NCI-H2227 (cell line): ENCODE data around the gene GCLM.

Experiments used
- DNase-seq: peaks from one replicate; lab custom pipeline; 2025; ENCODE audit not compliant: unreplicated experiment; lab: John Stamatoyannopoulos, UW

The GCLM gene

GRCh38 chr1:93847811-93848288 is 61.4 kb downstream of the GCLM start:
- peak; percentile 86 for DNase-seq

DNA sequence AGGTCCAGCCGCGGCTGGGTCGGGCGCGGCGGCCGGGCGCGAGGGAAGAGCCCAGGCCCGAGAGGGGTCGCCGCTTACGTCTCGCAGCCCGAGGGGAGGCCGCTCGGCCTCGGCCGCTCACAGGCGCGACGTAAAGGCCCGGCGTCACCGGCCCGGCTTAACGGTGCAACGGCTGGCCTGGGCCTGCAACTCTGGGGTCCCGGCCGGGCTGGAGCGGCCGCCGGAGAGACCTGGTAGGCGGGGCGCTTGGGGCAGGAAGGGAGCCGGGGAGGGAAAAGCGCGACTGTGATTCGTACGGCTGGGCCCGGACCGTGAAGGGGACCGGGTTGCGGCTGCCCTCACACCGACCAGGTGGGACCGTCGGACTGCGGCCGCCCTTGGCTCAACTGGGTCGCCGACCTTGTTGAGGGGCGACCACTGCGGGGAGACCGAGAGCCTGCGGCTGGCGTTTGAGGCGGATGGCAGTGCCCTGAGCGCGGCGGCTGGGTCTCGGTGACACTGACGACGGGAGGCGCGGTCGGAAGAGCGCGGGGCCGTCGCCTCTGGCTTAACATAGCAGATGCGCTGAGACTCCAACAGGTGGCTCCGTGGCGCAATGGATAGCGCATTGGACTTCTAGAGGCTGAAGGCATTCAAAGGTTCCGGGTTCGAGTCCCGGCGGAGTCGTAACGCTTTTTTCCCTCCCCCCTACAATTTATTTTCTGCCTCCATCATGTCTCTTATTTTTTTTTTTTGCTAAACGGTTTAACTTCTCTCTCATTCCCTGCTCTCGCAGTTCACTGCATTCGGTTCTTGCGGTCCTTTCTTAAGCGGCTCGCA is 62.0 kb downstream of the GCLM start:
- DNase-seq, result peak; percentile 95

- DNase-seq, result peak; percentile 95
Measured at GRCh38 chr1:93846206-93846991, 62.8 kb downstream of the GCLM start.

GRCh38 chr1:93845538-93846205 is 63.6 kb downstream of the GCLM start:
- DNase-seq, result peak; percentile 61

DNA sequence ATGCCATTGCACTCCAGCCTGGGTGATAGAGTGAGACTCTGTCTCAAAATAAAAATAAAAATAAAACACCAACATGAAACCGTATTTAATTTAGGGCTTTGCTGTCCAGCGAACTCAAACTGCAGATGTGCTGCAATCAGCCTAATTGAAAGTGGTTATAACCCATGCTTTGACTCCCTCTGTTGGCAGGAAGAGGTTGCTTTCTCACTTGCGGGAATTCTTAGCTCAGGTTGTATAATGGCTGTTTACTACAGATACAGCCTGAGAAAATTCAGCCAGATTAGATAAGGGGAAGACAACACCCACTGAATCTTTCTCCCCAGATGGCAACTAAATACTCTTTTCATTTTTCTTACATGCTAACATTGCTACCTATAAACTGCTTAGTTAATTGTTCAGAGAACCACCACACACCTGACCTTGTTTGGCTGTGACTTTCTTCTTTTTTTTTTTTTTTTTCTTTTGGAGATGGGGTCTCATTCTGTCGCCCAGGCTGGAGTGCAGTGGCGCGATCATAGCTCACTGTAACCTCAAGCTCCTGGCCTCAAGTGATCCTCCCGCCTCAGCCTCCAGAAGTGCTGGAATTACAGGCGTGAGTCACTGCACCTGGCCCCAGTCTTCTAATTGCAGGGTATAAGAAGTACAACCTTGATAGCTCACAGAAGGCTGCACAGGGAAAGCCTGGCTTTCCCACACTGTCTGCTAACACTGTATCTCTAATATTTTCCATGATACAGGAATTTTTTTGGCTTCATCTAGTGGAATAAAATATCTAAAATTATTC is 64.8 kb downstream of the GCLM start:
- peak; percentile 81 for DNase-seq

DNA sequence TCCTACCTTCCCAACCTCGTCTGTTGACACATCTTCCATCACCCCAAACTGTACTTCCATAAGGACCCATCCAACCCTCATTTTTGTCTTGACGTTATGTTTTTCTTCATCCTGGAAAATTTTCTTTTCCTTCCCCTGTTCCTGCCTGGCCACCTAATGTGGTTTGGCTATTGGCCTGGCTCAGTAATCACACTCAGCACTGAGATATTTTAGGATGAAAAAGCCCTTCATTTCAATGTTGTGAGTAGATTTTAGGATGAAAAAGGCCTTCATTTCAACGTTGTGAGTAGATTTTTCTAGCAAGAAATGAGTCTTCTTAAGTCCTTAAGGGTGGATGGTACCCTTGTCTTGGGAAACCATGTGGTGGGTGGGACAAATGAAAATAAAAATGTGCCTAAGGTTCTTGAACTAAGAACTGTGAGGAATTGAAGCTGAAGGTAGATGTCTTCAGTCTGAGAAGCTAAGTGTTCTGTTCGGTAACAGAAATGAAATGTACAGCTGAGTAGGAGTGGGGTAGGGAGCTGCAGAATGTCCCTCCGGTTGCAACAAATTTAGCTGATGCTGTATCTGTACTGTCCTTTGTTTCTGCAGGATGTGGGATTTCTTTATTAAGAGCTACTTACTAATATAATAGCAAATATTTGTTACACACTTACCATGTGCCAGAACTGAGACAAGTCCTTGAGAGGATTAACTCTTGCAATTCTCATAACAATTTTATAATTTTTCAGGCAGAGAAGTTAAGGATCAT is 66.3 kb downstream of the GCLM start:
- no peak for DNase-seq

GRCh38 chr1:93841771-93842170 is 67.5 kb downstream of the GCLM start:
- DNase-seq, result no peak

DNA sequence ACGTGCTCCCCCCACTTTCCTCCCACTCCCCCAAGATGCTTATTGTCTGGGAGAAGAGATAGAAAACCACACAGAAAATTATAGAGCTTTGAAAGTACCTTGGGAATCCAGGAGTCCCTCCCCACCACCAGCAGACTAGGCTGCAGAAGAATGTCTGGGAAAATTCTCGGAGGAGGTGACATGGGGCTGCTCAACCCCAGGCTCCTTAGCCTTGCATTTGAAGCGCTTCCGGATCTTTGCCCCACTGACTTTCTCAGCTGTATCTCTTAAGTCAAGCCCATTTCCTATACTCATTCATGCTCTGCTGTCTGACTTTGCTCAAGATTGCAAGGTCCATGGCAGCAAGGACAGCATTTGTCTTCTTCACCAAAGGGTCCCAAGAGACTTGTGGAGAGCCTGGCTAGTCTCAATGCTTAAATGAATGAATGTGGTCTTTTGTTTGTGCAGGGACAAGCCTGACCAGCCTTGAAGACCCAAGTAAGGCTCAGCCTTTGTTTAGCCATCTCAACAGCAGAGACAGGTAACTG is 68.2 kb downstream of the GCLM start:
- DNase-seq, result no peak

DNA sequence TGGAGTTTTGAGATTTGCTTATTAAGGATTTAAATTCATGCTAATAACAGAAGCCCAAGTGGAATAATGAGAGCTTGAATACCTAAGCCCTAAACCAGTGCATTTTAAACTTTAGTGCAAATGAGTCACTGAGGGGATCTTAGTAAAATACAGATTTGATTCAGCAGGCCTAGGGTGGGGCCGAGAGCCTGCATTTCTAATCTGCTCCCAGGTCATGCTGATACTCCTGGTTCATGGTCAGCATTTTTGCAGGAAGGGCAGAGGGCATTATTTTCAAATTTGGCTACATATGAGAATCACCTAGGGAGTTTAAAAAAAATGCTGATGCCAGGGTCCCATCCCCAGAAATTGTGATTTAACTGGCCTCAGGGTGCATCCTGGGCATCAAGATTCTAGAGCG is 69.5 kb downstream of the GCLM start:
- DNase-seq, result no peak

- no peak for DNase-seq
Measured at GRCh38 chr1:93839307-93839706, 69.9 kb downstream of the GCLM start.

GRCh38 chr1:93837961-93838360 is 71.3 kb downstream of the GCLM start:
- no peak for DNase-seq
